HEK293T (cell line): ENCODE results near the gene CBX6.

Experiments
- BHLHE40 ChIP-seq: fragments of 450-650 bp; IDR thresholded peaks from 2 replicates; pipeline ENCODE4 v1.6.1; 2016; ENCODE audit warnings: mild to moderate bottlenecking, moderate library complexity, borderline replicate concordance
- CTBP1 ChIP-seq: fragments of 450-650 bp; IDR thresholded peaks from 2 replicates; pipeline ENCODE4 v1.6.1; 2016; ENCODE audit warnings: borderline replicate concordance
- FOXK2 ChIP-seq: fragments of 450-650 bp; IDR thresholded peaks from 2 replicates; pipeline ENCODE4 v1.6.1; 2016; ENCODE audit warnings: mild to moderate bottlenecking
- FOXM1 ChIP-seq: fragments of 450-650 bp; IDR thresholded peaks from 2 replicates; pipeline ENCODE4 v1.6.1; 2017; ENCODE audit warnings: mild to moderate bottlenecking, borderline replicate concordance
- TARDBP ChIP-seq: fragments of 450-650 bp; IDR thresholded peaks from 2 replicates; pipeline ENCODE4 v1.6.1; 2016

GRCh38 chr22:38874529-38875222, 2.7 kb upstream of the CBX6 start:
- TF ChIP-seq FOXK2 (no peak), CTBP1 (no peak), TARDBP (no peak), BHLHE40 (no peak), FOXM1 (no peak)
